Kidney capillary endothelial cell (primary cell): ENCODE measurements around the gene CUEDC1.

ENCODE experiments used
- DNase-seq: peaks from one replicate; pipeline ENCODE4 v3.0.0-alpha.2; 2018; ENCODE audit warnings: low spot score

CUEDC1 gene

GRCh38 chr17:57894848-57895247 lies 60.4 kb downstream of the CUEDC1 start:
- no peak for DNase-seq

- peak; percentile 88 for DNase-seq
Observed at GRCh38 chr17:57892820-57893595, 62.2 kb downstream of the CUEDC1 start.

- DNase-seq: peak; percentile 81
Observed at GRCh38 chr17:57892146-57892819, 62.9 kb downstream of the CUEDC1 start.

GRCh38 chr17:57890857-57891232 lies 64.4 kb downstream of the CUEDC1 start:
- DNase-seq: no peak

- DNase-seq: no peak
Observed at GRCh38 chr17:57889892-57890856, 65.0 kb downstream of the CUEDC1 start.

GRCh38 chr17:57889252-57889651 lies 66.0 kb downstream of the CUEDC1 start:
- no peak for DNase-seq

- no peak for DNase-seq
Observed at GRCh38 chr17:57888311-57889216, 66.6 kb downstream of the CUEDC1 start.

GRCh38 chr17:57887161-57887560 lies 68.1 kb downstream of the CUEDC1 start:
- no peak for DNase-seq

- DNase-seq: no peak
Observed at GRCh38 chr17:57886020-57886419, 69.2 kb downstream of the CUEDC1 start.

GRCh38 chr17:57885148-57885915 lies 69.9 kb downstream of the CUEDC1 start:
- DNase-seq: no peak

- DNase-seq: no peak
Observed at GRCh38 chr17:57881783-57882351, 73.3 kb downstream of the CUEDC1 start.

GRCh38 chr17:57881143-57881542 lies 74.1 kb downstream of the CUEDC1 start:
- DNase-seq: no peak

GRCh38 chr17:57880086-57880456 lies 75.1 kb downstream of the CUEDC1 start:
- DNase-seq: no peak

GRCh38 chr17:57879437-57880085 lies 75.7 kb downstream of the CUEDC1 start:
- no peak for DNase-seq

GRCh38 chr17:57877803-57878377 lies 77.3 kb downstream of the CUEDC1 start:
- DNase-seq: no peak

- DNase-seq: no peak
Observed at GRCh38 chr17:57876866-57877237, 78.4 kb downstream of the CUEDC1 start.

GRCh38 chr17:57876023-57876865 lies 79.0 kb downstream of the CUEDC1 start:
- no peak for DNase-seq

GRCh38 chr17:57875290-57876022 lies 79.8 kb downstream of the CUEDC1 start:
- peak; percentile 93 for DNase-seq
